HepG2 (cell line): ENCODE data around the gene MEGF6. TPM values are rescaled to one million over a fixed set of nuclear protein-coding genes. Genes with fewer than 3 reads are reported as not detected.

ENCODE experiments used
- ATAC-seq: fragments of 200-7000 bp; cut with Tn5 transposase; 3 replicates; pipeline ENCODE4 v1.9.1; 2020; ENCODE audit warnings: mild to moderate bottlenecking, moderate library complexity
- BruUV-seq: library from RNA; stranded (reverse); fragments of 400-500 nt; replicated peaks from 2 replicates; lab custom pipeline; 2021; lab: Mats Ljungman, UMichigan
- CTCF ChIA-PET: fragments of 300-600 bp; formaldehyde crosslinking; extraction: SDS; loops from one replicate; lab custom pipeline; 2021; ENCODE audit warnings: low total read pairs, inconsistent platforms, low intra/inter-chr PET ratio; lab: Yijun Ruan, JAX
- POLR2A ChIA-PET: fragments of 350-600 bp; sonication (Branson Sonifier 250); formaldehyde crosslinking; loops from one replicate; lab custom pipeline; 2020; ENCODE audit warnings: antibody characterized with exemption, inconsistent platforms; lab: Yijun Ruan, JAX
- DNase-seq: peaks from one replicate; pipeline ENCODE4 v3.0.0-alpha.2; 2015; ENCODE audit warnings: low spot score
- FAIRE-seq: peaks from 3 replicates; lab custom pipeline; 2011; peaks lifted over from hg19 to GRCh38; lab: Jason Lieb, UNC
- H2AFZ ChIP-seq: one replicate; pipeline ENCODE4 v1.6.1; 2011; ENCODE audit warnings: low read length, inconsistent platforms
- H3K27ac ChIP-seq: fragments of 300-600 bp; 3 replicates; pipeline ENCODE4 v1.8.0; 2011; ENCODE audit warnings: mixed run types, mild to moderate bottlenecking, mixed read lengths, low read length, inconsistent platforms; ENCODE audit not compliant: insufficient read depth; ENCODE audit errors: extremely low read length
- H3K27me3 ChIP-seq, 2 experiments: fragments of 200-600 bp in 1 of 2; 2 replicates in 1 of 2; 3 replicates in 1 of 2; pipeline versions ENCODE4 v1.6.0 to v1.8.0; 2011; ENCODE audit warnings: low read length in 2 of 2, mild to moderate bottlenecking in 2 of 2, moderate library complexity in 2 of 2, inconsistent platforms in 1 of 2; ENCODE audit not compliant: insufficient read depth in 2 of 2, control insufficient read depth in 1 of 2
- H3K36me3 ChIP-seq, 2 experiments: fragments of 200-600 bp in 1 of 2; replicated peaks in 1 of 2; 2 replicates in 1 of 2; 3 replicates in 1 of 2; pipeline versions ENCODE4 v1.5.1 to v1.8.0; 2011; ENCODE audit warnings: low read length in 2 of 2, inconsistent platforms in 1 of 2; ENCODE audit not compliant: insufficient read depth in 2 of 2, control insufficient read depth in 1 of 2
- H3K4me1 ChIP-seq: 2 replicates; pipeline ENCODE4 v1.5.1; 2012; ENCODE audit warnings: low read length, inconsistent platforms; ENCODE audit not compliant: insufficient read depth
- H3K4me2 ChIP-seq: 2 replicates; pipeline ENCODE4 v1.6.0; 2011; ENCODE audit warnings: low read depth, low read length, inconsistent platforms
- H3K4me3 ChIP-seq, 3 experiments: fragments of 200-600 bp in 1 of 3; sonication (generic), shearing (Covaris generic) in 1 of 3; replicated peaks in 1 of 3; 2 replicates each; pipeline ENCODE4 v1.5.1; 2011 to 2016; ENCODE audit warnings: low read length in 3 of 3, inconsistent platforms in 2 of 3, low read depth in 2 of 3, mild to moderate bottlenecking in 2 of 3, control low read depth in 1 of 3, mixed read lengths in 1 of 3; ENCODE audit not compliant: insufficient read depth in 1 of 3
- H3K79me2 ChIP-seq: one replicate; pipeline ENCODE4 v1.6.1; 2011; ENCODE audit warnings: low read length, inconsistent platforms; ENCODE audit not compliant: insufficient read depth
- H3K9ac ChIP-seq: 2 replicates; pipeline ENCODE4 v1.6.0; 2011; ENCODE audit warnings: mild to moderate bottlenecking, low read depth, low read length, inconsistent platforms; ENCODE audit not compliant: insufficient read depth
- H3K9me3 ChIP-seq: 2 replicates; pipeline ENCODE4 v1.5.1; 2012; ENCODE audit warnings: mild to moderate bottlenecking, low read length
- H4K20me1 ChIP-seq: 2 replicates; pipeline ENCODE4 v1.6.0; 2011; ENCODE audit warnings: inconsistent platforms, mild to moderate bottlenecking, low read length, moderate library complexity; ENCODE audit not compliant: insufficient read depth
- DPF2 ChIP-seq: sonication (generic); formaldehyde crosslinking; IDR thresholded peaks from 2 replicates; pipeline ENCODE4 v1.4.0; 2020; ENCODE audit warnings: mild to moderate bottlenecking, low read depth, missing genetic modification reagents, borderline replicate concordance
- FOXP1 ChIP-seq, 2 experiments: fragments of 450-650 bp in 1 of 2; IDR thresholded peaks; 2 replicates each; pipeline ENCODE4 v1.6.1; 2017 to 2018; ENCODE audit warnings: antibody characterized with exemption in 1 of 2
- JUN ChIP-seq: sonication (generic); formaldehyde crosslinking; IDR thresholded peaks from 2 replicates; pipeline ENCODE4 v1.4.0; 2020; ENCODE audit warnings: mild to moderate bottlenecking, missing genetic modification reagents
- KDM1A ChIP-seq: IDR thresholded peaks from 2 replicates; pipeline ENCODE4 v1.6.1; 2016; ENCODE audit warnings: missing compliant biosample characterization
- MAFF ChIP-seq: IDR thresholded peaks from 2 replicates; pipeline ENCODE4 v1.6.1; 2011; ENCODE audit warnings: low read depth, low read length, improper control_type of control experiment
- SNAPC5 ChIP-seq: sonication (generic); formaldehyde crosslinking; IDR thresholded peaks from 2 replicates; pipeline ENCODE4 v1.8.1; 2023; ENCODE audit warnings: mild to moderate bottlenecking, missing genetic modification reagents, borderline replicate concordance
- STAT5B ChIP-seq: sonication (generic); formaldehyde crosslinking; IDR thresholded peaks from 2 replicates; pipeline ENCODE4 v1.4.0; 2020; ENCODE audit warnings: missing genetic modification reagents
- TGIF2 ChIP-seq: IDR thresholded peaks from 2 replicates; pipeline ENCODE4 v1.6.1; 2016; ENCODE audit warnings: control low read depth, missing compliant biosample characterization
- THAP11 ChIP-seq: IDR thresholded peaks from 2 replicates; pipeline ENCODE4 v1.6.1; 2016; ENCODE audit warnings: missing biosample characterization, missing genetic modification reagents
- ZFP36L2 ChIP-seq: sonication (generic); formaldehyde crosslinking; IDR thresholded peaks from 2 replicates; pipeline ENCODE4 v1.4.0; 2020; ENCODE audit warnings: missing genetic modification reagents
- ZNF260 ChIP-seq: sonication (generic); formaldehyde crosslinking; IDR thresholded peaks from 2 replicates; pipeline ENCODE4 v1.4.0; 2020; ENCODE audit warnings: missing genetic modification reagents, low read depth, mild to moderate bottlenecking, borderline replicate concordance
- ZNF546 ChIP-seq: sonication (generic); formaldehyde crosslinking; conservative IDR thresholded peaks from 2 replicates; pipeline ENCODE4 v1.8.1; 2023; ENCODE audit warnings: mild to moderate bottlenecking, missing genetic modification reagents
- ZNF598 ChIP-seq: sonication (generic); formaldehyde crosslinking; IDR thresholded peaks from 2 replicates; pipeline ENCODE4 v1.5.1; 2020; ENCODE audit warnings: mild to moderate bottlenecking, missing genetic modification reagents, borderline replicate concordance
- ZNF639 ChIP-seq: conservative IDR thresholded peaks from 2 replicates; pipeline ENCODE4 v1.6.1; 2018; ENCODE audit warnings: missing genetic modification reagents
- ZNF660 ChIP-seq: sonication (generic); formaldehyde crosslinking; IDR thresholded peaks from 2 replicates; pipeline ENCODE4 v1.5.1; 2020; ENCODE audit warnings: mild to moderate bottlenecking, low read depth, missing genetic modification reagents, borderline replicate concordance
- ZNF883 ChIP-seq: sonication (generic); formaldehyde crosslinking; IDR thresholded peaks from 2 replicates; pipeline ENCODE4 v1.5.1; 2020; ENCODE audit warnings: mild to moderate bottlenecking, missing genetic modification reagents; ENCODE audit errors: not compliant biosample characterization
- WGBS: methylation state at CpG from one replicate; pipeline ENCODE4 v1.1.6; 2017; ENCODE audit warnings: low lambda C conversion rate; 5-methylcytosine and 5-hydroxymethylcytosine counted together
- in situ Hi-C: cut with HindIII; loops from 2 replicates; pipeline ENCODE4 v1.10.0; 2017; ENCODE audit warnings: low pct_unique_long_range_greater_than_20kb; ENCODE audit not compliant: extremely low pct_ligation_motif_present
- intact Hi-C: fragments of 100-400 bp; cut with micrococcal nuclease; formaldehyde crosslinking; loops from one replicate; pipeline ENCODE4 v1.10.0; 2022; ENCODE audit not compliant: unreplicated experiment
- polyA plus RNA-seq, 8 experiments: library from polyadenylated mRNA; depleted of rRNA in 3 of 8; stranded (reverse) in 7 of 8; unstranded in 1 of 8; fragments of >200 nt; fragmentation: Illumina TruSeq in 4 of 8; extraction: Trizol in 4 of 8; gene quantifications; 2 replicates each; pipeline versions ENCODE4 v1.2.1 to v1.2.3, GENCODE V29; 2011 to 2016; ENCODE audit warnings: low read depth in 4 of 8, missing spikeins in 1 of 8, mixed read lengths in 1 of 8; ENCODE audit not compliant: insufficient read depth in 1 of 8
- total RNA-seq, 5 experiments: library from RNA; depleted of rRNA; stranded (reverse); fragments of >200 nt; fragmentation: Illumina TruSeq; extraction: Trizol; gene quantifications; 2 replicates each; pipeline ENCODE4 v1.2.3, GENCODE V29; 2016; ENCODE audit warnings: low read depth in 1 of 5
- TF ChIP-seq, protein P1 (sequence below): sonication (generic); formaldehyde crosslinking; IDR thresholded peaks from 2 replicates; pipeline ENCODE4 v1.4.0; 2020; ENCODE audit warnings: mild to moderate bottlenecking, missing genetic modification reagents, borderline replicate concordance

MEGF6 gene
- total and polyA plus RNA-seq, 2 of the 13 experiments (the other 11 are each of a cell fraction or from before 2014, with no cell fraction given), result 1.9 TPM

DNA sequence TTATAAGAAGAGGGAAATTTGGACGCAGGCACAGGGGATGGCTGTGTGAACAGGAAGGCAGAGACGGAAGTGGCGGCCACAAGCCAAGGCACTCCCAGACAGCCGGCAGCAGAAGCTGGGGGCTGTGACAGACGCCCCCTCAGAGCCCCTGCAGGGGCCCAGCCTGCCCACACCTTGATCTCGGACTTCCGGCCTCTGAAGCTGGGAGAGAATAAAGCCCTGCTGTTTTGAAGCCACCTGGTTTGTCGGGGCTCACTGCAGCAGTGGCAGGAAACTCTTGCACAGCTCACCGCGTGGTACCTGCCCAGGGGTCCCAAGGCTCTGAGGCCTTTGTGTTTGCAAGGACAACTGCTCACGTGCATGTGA, 13.7 kb downstream of the MEGF6 start:
- intact Hi-C loops (no loop called here), in situ Hi-C loops (no loop called here)
- no peak for TF ChIP-seq ZNF639 (CRISPR knock-in tag)
- no peak for TF ChIP-seq SNAPC5 (CRISPR knock-in tag)
- TF ChIP-seq ZNF883 (CRISPR knock-in tag), result no peak
- TF ChIP-seq ZNF660 (CRISPR knock-in tag), result no peak
- TF ChIP-seq TGIF2, result no peak
- TF ChIP-seq KDM1A, result no peak
- no peak for TF ChIP-seq ZNF546 (CRISPR knock-in tag)
- no peak for TF ChIP-seq ZFP36L2 (CRISPR knock-in tag)
- no peak for TF ChIP-seq JUN (CRISPR knock-in tag)
- no peak for TF ChIP-seq STAT5B
- TF ChIP-seq, protein P1, sequence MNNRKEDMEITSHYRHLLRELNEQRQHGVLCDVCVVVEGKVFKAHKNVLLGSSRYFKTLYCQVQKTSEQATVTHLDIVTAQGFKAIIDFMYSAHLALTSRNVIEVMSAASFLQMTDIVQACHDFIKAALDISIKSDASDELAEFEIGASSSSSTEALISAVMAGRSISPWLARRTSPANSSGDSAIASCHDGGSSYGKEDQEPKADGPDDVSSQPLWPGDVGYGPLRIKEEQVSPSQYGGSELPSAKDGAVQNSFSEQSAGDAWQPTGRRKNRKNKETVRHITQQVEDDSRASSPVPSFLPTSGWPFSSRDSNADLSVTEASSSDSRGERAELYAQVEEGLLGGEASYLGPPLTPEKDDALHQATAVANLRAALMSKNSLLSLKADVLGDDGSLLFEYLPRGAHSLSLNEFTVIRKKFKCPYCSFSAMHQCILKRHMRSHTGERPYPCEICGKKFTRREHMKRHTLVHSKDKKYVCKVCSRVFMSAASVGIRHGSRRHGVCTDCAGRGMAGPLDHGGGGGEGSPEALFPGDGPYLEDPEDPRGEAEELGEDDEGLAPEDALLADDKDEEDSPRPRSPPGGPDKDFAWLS (CRISPR knock-in tag), result no peak
- TF ChIP-seq DPF2 (CRISPR knock-in tag), result no peak
- TF ChIP-seq ZNF260, result no peak
- TF ChIP-seq THAP11, result no peak
- no peak for TF ChIP-seq MAFF
- TF ChIP-seq ZNF598 (CRISPR knock-in tag), result no peak
- no peak for TF ChIP-seq FOXP1 (IDR thresholded peaks at IDR 0.05)
- TF ChIP-seq FOXP1 (CRISPR knock-in tag; IDR thresholded peaks at IDR 0.05), result no peak
- no TSS peak for BruUV-seq
- H3K4me1 ChIP-seq, result peaks cover 12% of the 10 kb centered on the region
- no peaks in the 10 kb centered on the region for H3K79me2 ChIP-seq
- H3K27me3 ChIP-seq, result peaks cover 37 to 90% of the 10 kb centered on the region in 2 experiments
- no peak for FAIRE-seq
- no peak overlapping the region for H3K9ac ChIP-seq
- no peak overlapping the region for H3K4me2 ChIP-seq
- H4K20me1 ChIP-seq, result no peaks in the 10 kb centered on the region
- H3K36me3 ChIP-seq, result no peaks in the 10 kb centered on the region
- H2AFZ ChIP-seq, result no peak overlapping the region
- ChIA-PET POLR2A (no interaction called here), CTCF (no interaction called here)
- ATAC-seq, result no peak
- 16% methylated on average over 7 of the region's 11 CpGs for whole genome bisulfite sequencing
- H3K4me3 ChIP-seq, result no peak overlapping the region
- no peaks in the 10 kb centered on the region for H3K9me3 ChIP-seq
- no peak overlapping the region for H3K27ac ChIP-seq
- DNase-seq, result no peak
